NCI-H187 treated with DMSO at 0.1 percent for 48 hours (cell line): ENCODE data around the gene F8.
"Not testable (repeated sequence)": the region's sequence is repeated elsewhere in the genome, so short reads cannot be mapped to it uniquely, and the experiment has no call there.

ENCODE experiments used
- DNase-seq: peaks from one replicate; lab custom pipeline; 2025; lab: John Stamatoyannopoulos, UW

Gene F8

DNA sequence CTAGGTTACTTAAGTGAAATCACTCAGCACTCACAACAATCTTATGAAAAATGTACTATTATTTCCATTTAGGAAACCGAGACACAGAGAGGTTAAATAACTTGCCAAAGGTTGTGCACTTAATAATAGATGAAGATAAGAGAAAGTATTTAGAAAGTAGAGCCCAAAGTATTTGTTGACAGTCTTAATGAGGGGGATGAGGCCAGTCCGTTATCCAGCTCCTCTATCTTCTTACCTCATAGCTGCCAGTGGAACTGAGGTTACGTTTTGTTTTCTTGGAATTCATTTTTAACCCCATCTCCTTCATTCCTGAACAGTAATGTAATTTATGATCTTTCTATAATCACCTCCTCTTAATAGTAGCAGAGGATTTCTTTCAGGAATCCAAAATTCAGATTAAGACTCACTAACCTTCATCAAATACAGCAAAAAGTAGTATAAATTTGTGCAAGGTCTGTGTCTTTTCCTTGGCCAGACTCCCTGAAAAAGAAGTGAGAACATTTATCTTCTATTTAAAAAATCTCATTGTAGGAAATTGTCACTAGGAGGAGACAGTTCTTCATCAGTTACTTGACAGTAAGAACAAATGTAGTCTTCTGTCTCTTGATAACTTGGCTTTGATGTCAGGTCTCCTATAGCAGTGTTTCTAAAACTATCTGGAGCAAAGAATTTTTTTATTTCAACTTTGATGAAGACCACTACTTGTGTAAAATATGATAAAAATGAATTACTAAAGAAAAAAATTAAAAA is 35.5 kb downstream of the F8 start:
- DNase-seq, result no peak

DNA sequence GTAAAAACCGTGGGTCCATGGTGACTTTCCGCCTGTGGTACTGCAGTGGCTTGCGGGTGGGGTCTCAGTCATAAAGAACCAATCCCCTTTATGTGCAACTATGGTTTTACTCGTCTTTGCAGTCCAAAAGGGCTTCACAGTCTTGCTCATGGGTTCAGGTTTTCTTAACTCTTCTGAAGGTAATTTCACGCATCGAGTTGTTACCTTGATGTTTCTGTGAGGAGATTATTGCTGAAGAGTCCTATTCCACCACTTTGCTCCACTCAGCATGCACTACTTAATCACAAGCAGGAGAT is 41.5 kb downstream of the F8 start:
- no peak for DNase-seq

GRCh38 chrX:154980330-154981115 is 42.0 kb downstream of the F8 start:
- peak; percentile 61 for DNase-seq

DNA sequence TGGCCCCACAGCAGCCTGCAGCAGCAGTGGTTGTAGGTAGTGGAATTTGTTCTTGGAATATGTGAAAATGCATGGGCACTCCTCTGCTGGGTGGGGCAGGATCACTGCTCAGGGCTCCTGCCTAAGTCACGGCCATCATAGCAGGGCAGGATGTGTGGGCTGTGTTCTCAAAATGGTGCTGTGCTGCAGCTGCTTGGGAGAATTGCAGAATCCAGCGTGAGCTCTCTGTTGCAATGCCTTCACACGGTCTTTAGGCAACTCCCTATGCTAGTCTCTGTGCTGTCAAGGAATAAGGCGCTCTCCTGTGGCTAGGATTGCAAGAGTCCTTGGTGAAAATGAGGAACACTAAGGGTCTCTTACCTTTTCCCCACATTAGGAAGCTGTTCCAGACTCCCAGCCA is 42.9 kb downstream of the F8 start:
- DNase-seq, result no peak

- no peak for DNase-seq
Observed at GRCh38 chrX:154968353-154968752, 54.2 kb downstream of the F8 start.

DNA sequence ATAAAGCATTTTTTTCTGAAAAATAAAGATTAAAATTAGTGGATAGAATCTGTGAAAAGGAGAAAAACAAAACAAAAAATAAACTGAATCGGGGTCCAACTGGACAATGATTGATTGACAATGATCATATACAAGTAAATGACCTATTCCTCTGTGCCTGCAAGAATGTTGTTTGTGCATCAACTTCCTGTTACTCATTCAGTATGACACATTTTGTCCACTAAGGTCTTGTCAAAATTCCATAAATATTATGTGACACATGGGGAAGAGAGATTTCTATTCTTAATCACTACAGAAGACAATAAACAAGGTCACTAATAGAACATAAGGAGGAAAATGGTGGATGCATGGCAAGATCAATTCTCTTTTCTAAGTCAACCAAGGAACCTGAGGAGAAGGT is 54.9 kb downstream of the F8 start:
- DNase-seq, result no peak

GRCh38 chrX:154961947-154962346 is 60.6 kb downstream of the F8 start:
- DNase-seq, result no peak

DNA sequence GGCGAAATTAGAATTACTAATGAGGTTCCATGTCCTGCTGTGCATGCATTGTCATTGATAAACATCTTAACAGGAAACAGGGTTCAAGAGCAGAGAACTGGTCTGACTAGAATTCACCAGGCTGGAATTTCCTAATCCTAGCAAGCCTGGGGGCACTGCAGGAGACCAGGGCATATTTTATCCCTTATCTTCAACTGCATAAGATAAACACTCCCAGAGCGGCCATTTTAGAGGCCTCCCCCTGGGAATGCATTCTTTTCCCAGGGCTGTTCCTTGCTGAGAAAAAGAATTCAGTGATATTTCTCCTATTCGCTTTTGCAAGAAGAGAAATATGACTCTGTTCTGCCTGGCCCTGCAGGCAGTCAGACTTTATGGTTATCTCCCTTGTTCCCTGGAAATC is 66.7 kb downstream of the F8 start:
- not testable (repeated sequence) for DNase-seq

GRCh38 chrX:154939265-154939664 is 83.3 kb downstream of the F8 start:
- not testable (repeated sequence) for DNase-seq

DNA sequence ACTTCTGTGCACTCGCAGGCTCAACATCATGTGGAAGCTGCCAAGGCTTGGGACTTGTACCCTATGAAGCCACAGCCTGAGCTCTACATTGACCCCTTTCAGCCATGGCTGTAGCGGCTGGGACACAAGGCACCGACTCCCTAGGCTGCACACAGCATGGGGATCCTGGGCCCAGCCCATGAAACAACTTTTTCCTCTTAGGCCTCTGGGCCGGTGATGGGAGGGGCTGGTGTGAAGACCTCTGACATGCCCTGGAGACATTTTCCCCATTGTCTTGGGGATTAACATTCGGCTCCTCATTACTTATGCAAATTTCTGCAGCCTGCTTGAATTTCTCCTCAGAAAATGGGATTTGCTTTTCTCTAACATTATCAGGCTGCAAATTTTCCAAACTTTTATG is 97.8 kb downstream of the F8 start:
- DNase-seq, result not testable (repeated sequence)

DNA sequence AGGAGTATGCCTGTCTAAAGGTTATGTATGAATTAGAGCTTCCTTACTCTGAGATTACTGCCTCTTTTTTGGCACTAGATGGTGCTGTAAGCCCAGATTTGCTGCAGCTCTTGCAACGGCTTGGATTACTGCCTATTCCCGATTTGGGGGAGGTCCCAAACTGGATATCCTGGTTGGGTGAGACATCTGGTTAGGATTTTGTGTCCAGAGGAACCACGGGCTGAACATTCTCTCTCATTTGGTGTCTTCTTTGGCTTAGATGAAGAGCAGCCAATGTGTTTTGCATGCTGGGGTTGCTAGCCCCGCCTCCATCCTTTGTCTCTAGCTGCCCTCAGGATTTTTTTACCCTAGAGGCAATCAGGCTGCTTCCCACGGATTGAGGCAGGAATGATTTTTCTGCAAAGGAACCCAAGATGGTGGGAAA is 104.5 kb downstream of the F8 start:
- peak; percentile 24 for DNase-seq

DNA sequence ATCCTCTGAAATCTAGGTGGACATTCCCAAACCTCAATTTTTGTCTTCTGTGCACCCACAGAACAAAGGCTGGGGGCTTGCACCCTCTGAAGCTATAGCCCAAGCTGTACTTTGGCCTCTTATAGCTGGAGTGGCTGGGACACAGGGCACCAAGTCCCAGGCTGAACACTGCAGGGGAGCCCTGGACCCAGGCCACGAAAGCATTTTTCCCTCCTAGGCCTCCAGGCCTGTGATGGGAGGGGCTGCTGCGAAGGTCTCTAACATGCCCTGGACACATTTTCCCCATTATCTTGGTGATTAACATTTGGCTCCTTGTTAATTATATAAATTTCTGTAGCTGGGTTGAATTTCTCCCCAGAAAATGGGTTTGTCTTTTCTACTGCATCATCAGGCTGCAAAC is 108.5 kb downstream of the F8 start:
- no peak for DNase-seq

GRCh38 chrX:154910528-154910927 is 112.0 kb downstream of the F8 start:
- DNase-seq, result not testable (repeated sequence)

DNA sequence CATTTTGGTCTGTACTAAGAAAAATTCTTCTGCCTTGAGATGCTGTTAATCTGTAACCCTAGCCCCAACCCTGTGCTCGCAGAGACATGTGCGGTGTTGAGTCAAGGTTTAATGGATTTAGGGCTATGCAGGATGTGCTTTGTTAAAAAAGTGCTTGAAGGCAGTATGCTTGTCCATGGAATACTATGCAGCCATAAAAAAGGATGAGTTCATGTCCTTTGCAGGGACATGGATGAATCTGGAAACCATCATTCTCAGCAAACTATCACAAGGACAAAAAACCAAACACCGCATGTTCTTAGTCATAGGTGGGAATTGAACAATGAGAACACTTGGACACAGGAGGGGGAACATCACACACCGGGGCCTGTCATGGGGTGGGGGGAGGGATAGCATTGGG is 112.5 kb downstream of the F8 start:
- DNase-seq, result not testable (repeated sequence)

DNA sequence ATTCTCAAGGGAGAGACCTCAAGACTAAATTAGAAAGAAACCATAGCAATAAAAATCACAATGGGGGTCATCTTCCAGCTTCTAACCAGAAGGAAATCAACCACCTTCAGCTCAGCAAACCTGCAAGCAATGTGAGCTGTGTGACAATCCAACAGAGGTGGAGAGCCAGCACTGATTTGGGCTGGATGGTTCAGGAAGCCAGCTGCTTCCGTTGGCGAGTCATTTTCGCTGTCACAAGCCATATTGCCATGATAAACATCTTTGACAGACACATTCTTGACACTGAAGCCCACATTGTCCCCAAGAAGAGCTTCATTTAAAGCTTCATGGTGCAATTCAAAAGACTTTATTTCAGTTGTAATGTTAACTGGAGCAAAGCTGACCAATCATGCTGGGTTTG is 113.7 kb downstream of the F8 start:
- no peak for DNase-seq

- DNase-seq, result no peak
Observed at GRCh38 chrX:154902408-154902807, 120.1 kb downstream of the F8 start.

DNA sequence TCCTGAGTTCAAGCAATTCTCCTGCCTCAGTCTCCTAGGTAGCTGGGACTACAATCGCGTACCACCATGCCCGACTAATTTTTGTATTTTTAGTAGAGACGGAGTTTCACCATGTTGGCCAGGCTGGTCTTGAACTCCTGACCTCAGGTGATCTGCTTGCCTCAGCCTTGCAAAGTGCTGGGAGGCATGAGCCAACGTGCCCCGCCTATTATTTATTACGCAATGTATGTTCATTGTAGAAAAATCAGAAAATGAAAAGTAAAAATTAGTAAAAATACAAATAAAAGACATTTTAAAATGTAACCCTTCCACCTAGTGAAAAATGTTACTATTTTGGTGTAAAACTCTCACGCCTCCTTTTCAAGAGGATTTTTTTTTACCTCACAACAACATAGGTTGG is 122.2 kb downstream of the F8 start:
- no peak for DNase-seq

- no peak for DNase-seq
Observed at GRCh38 chrX:154892296-154892695, 130.2 kb downstream of the F8 start.

DNA sequence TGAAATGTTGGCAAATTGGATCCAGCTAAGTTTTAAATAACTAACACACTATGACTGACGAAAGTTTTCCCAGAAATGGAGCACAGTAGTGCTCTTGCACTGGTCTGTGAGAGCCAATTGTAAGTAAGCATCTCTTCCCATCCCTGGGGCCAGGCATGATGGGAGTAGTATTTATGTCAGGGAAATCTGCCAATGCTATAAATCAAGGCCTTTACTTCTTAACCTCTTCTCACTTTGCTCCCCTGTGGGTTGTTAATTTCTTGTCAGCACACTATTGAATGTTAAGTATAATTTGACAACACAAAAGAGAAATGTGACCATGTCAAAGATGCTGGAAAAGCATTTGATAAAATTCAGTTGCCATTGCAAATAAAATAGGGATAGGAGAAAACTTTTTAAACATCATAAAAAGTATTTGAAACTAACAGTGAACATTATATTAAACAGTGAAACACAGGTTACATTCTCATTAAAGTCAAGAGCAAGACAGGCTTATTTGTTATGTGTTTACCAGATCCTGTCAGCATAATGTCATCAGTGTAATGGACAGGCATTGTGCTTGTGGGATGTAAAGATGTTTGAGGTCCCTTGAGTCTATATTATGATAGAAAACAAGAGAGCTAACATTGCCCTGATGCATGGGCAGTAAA is 131.4 kb downstream of the F8 start:
- no peak for DNase-seq

DNA sequence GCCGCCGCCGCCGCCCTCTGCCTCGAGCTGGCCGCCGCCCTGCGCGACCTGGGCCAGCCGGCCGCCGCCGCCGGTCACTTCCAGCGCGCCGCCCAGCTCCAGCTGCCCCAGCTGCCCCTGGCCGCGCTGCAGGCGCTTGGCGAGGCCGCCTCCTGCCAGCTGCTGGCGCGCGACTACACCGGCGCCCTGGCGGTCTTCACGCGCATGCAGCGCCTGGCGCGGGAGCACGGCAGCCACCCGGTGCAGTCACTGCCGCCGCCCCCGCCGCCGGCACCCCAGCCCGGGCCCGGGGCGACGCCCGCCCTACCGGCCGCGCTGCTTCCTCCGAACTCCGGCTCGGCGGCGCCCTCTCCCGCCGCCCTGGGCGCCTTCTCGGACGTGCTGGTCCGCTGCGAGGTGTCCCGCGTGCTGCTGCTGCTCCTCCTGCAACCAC is 135.7 kb downstream of the F8 start:
- DNase-seq, result not testable (repeated sequence)

GRCh38 chrX:154886069-154886788 is 136.3 kb downstream of the F8 start, which contains the start of gene F8A1:
Gene F8A1, plus strand, starts transcription at chrX:154886355. Its CDS starts 20 bp downstream, at chrX:154886375.
- not testable (repeated sequence) for DNase-seq

DNA sequence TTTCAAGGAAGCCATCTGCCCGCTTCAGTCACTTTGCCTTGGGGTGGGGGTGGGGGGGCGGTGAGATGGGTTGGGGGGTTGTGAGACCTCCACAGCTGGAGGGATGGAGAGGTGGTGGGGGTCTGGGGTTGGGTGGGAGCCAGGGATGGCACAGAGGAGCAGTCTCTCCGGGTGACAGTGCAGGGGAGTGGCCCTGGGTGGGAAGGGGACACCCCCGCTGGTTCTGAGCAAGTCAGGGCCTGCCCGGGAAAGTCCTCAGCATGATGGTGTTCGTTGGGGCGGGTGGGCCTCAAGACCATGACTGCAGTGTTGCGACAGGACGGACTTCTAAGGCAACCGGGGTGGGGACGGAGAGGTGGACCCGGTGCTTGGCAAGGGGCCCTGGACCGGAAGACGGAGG is 137.0 kb downstream of the F8 start:
- not testable (repeated sequence) for DNase-seq
